H1 (cell line): Measurements from ENCODE around the gene AP5M1.
"Not testable (repeated sequence)": the region's sequence is repeated elsewhere in the genome, so short reads cannot be mapped to it uniquely, and the experiment has no call there.

Source experiments
- CBX5 ChIP-seq: fragments of 300-800, 300-1000 bp; sonication (generic); IDR thresholded peaks from 2 replicates; pipeline ENCODE4 v1.7.1; 2016; ENCODE audit warnings: antibody characterized with exemption, low read length, low read depth
- CREB1 ChIP-seq: IDR thresholded peaks from 2 replicates; pipeline ENCODE4 v1.6.1; 2012; ENCODE audit warnings: inconsistent platforms
- GABPA ChIP-seq: IDR thresholded peaks from 2 replicates; pipeline ENCODE4 v1.6.1; 2011; ENCODE audit warnings: mild to moderate bottlenecking, low read length, moderate library complexity, borderline replicate concordance; ENCODE audit not compliant: insufficient read depth
- GTF2F1 ChIP-seq: IDR thresholded peaks from 2 replicates; pipeline ENCODE4 v1.6.1; 2012; ENCODE audit warnings: low read depth, low read length, improper control_type of control experiment, borderline replicate concordance
- JUND ChIP-seq: IDR thresholded peaks from 2 replicates; pipeline ENCODE4 v1.6.1; 2011; ENCODE audit warnings: mild to moderate bottlenecking, improper control_type of control experiment, low read length
- MAFK ChIP-seq: IDR thresholded peaks from 2 replicates; pipeline ENCODE4 v1.6.1; 2012; ENCODE audit warnings: low read depth, mild to moderate bottlenecking, improper control_type of control experiment, low read length
- POLR2AphosphoS5 ChIP-seq: IDR thresholded peaks from 2 replicates; pipeline ENCODE4 v1.6.1; 2011; ENCODE audit warnings: low read depth, low read length
- RXRA ChIP-seq: IDR thresholded peaks from 2 replicates; pipeline ENCODE4 v1.6.1; 2011; ENCODE audit warnings: low read depth, mild to moderate bottlenecking, low read length, moderate library complexity; ENCODE audit not compliant: insufficient read depth
- SP1 ChIP-seq: IDR thresholded peaks from 2 replicates; pipeline ENCODE4 v1.6.1; 2011; ENCODE audit warnings: low read depth, low read length
- TF ChIP-seq, protein P1 (sequence below), 3 experiments: IDR thresholded peaks; 1 replicate in 2 of 3; 2 replicates in 1 of 3; pipeline versions ENCODE4 v1.5.1 to v1.6.1; 2011; ENCODE audit warnings: low read length in 3 of 3, mild to moderate bottlenecking in 3 of 3, inconsistent platforms in 2 of 3, low read depth in 1 of 3, moderate library complexity in 1 of 3; ENCODE audit not compliant: insufficient read depth in 1 of 3; ENCODE audit errors: control extremely low read depth in 1 of 3

DNA sequence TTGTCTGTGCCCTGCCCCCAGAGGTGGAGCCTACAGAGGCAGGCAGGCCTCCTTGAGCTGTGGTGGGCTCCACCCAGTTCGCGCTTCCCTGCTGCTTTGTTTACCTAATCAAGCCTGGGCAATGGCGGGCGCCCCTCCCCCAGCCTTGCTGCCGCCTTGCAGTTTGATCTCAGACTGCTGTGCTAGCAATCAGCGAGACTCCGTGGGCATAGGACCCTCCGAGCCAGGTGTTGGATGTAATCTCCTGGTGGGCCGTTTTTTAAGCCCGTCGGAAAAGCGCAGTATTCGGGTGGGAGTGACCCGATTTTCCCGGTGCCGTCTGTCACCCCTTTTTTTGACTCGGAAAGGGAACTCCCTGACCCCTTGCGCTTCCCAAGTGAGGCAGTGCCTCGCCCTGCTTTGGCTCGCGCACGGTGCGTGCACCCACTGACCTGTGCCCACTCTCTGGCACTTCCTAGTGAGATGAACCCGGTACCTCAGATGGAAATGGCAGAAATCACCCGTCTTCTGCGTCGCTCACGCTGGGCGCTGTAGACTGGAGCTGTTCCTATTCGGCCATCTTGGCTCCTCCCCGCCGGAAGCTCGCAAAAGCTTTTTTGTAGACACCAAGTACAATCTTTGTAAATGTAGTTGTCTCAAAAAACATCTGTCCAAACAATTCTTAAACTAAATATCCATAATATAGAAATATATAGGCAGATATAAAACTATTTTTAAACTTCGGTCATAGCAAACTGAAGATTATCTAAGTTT lies 75.0 kb downstream of the AP5M1 start:
- TF ChIP-seq, protein P1, sequence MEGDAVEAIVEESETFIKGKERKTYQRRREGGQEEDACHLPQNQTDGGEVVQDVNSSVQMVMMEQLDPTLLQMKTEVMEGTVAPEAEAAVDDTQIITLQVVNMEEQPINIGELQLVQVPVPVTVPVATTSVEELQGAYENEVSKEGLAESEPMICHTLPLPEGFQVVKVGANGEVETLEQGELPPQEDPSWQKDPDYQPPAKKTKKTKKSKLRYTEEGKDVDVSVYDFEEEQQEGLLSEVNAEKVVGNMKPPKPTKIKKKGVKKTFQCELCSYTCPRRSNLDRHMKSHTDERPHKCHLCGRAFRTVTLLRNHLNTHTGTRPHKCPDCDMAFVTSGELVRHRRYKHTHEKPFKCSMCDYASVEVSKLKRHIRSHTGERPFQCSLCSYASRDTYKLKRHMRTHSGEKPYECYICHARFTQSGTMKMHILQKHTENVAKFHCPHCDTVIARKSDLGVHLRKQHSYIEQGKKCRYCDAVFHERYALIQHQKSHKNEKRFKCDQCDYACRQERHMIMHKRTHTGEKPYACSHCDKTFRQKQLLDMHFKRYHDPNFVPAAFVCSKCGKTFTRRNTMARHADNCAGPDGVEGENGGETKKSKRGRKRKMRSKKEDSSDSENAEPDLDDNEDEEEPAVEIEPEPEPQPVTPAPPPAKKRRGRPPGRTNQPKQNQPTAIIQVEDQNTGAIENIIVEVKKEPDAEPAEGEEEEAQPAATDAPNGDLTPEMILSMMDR (IDR thresholded peaks at IDR 0.05; ENCODE audit: control extremely low read depth in 1 of 3, insufficient read depth in 1 of 3, low read depth in 1 of 3, low read length in 3 of 3) = not testable (repeated sequence)
- not testable (repeated sequence) for TF ChIP-seq GABPA, JUND, CREB1, CBX5, POLR2AphosphoS5, RXRA, MAFK, GTF2F1, SP1
